Body of pancreas (tissue), 4 donors: ENCODE results near the gene TACC2.
"Not testable (repeated sequence)": the region's sequence is repeated elsewhere in the genome, so short reads cannot be mapped to it uniquely, and the experiment has no call there.

ENCODE experiments used
- POLR2A ChIP-seq, 3 donors: fragments of 450-650 bp; IDR thresholded peaks; one replicate each; pipeline ENCODE4 v1.6.1; 2016; ENCODE audit warnings: antibody characterized with exemption in 3 of 3, mild to moderate bottlenecking in 2 of 3
- TF ChIP-seq, protein P1 (sequence below), 7 experiments: fragments of 450-650 bp in 4 of 7; fragments of 200-600 bp in 3 of 7; sonication (generic) in 3 of 7; IDR thresholded peaks; one replicate each; pipeline ENCODE4 v1.5.1; 2016 to 2019; ENCODE audit warnings: antibody characterized with exemption in 7 of 7

DNA sequence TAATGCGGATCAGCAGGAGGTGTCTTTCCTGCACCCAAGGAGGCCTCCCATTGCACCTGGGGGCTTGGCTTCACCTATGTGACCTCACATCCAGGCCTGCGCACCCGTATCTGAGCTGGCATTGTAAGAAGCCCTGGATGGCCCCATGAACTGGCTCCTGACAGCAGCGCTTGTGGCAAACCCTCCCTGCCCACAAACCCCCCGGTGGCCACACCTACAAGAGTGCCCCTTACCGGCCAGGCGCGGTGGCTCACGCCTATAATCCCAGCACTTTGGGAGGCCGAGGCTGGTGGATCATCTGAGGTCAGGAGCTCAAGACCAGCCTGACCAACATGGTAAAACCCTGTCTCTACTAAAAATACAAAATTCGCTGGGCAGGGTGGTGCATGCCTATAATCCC lies 107.2 kb downstream of the TACC2 start:
- TF ChIP-seq, protein P1, sequence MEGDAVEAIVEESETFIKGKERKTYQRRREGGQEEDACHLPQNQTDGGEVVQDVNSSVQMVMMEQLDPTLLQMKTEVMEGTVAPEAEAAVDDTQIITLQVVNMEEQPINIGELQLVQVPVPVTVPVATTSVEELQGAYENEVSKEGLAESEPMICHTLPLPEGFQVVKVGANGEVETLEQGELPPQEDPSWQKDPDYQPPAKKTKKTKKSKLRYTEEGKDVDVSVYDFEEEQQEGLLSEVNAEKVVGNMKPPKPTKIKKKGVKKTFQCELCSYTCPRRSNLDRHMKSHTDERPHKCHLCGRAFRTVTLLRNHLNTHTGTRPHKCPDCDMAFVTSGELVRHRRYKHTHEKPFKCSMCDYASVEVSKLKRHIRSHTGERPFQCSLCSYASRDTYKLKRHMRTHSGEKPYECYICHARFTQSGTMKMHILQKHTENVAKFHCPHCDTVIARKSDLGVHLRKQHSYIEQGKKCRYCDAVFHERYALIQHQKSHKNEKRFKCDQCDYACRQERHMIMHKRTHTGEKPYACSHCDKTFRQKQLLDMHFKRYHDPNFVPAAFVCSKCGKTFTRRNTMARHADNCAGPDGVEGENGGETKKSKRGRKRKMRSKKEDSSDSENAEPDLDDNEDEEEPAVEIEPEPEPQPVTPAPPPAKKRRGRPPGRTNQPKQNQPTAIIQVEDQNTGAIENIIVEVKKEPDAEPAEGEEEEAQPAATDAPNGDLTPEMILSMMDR (IDR thresholded peaks at IDR 0.05), result not testable (repeated sequence)
- TF ChIP-seq POLR2A (IDR thresholded peaks at IDR 0.05), result not testable (repeated sequence)
